ENCODE results near the gene SLC2A3. TPM values are rescaled to one million over a fixed set of nuclear protein-coding genes. Genes with fewer than 3 reads are reported as not detected.

SLC2A3 gene
- total and polyA plus RNA-seq, 2 of the 13 experiments (the other 11 are each of a cell fraction or from before 2014, with no cell fraction given) = 39.3 to 580 TPM

- TF ChIP-seq ZC3H13 (CRISPR knock-in tag; IDR thresholded peaks at IDR 0.05) = no peak
- no peak for TF ChIP-seq REPIN1 (CRISPR knock-in tag; IDR thresholded peaks at IDR 0.05; ENCODE audit: borderline replicate concordance, low read depth)
- TF ChIP-seq SSRP1 (CRISPR knock-in tag; IDR thresholded peaks at IDR 0.05) = no peak
- no peak for TF ChIP-seq ZNF367 (CRISPR knock-in tag; IDR thresholded peaks at IDR 0.05; ENCODE audit: borderline replicate concordance)
- no peak for TF ChIP-seq ZMYM2 (CRISPR knock-in tag; IDR thresholded peaks at IDR 0.05)
- no peak for TF ChIP-seq SRSF1 (optimal IDR thresholded peaks at IDR 0.05; ENCODE audit: low read depth, low read length)
- TF ChIP-seq DMTF1 (CRISPR knock-in tag; IDR thresholded peaks at IDR 0.05) = no peak
- no peak for TF ChIP-seq ZNF879 (CRISPR knock-in tag; IDR thresholded peaks at IDR 0.05)
- no peak for TF ChIP-seq SNAPC5 (CRISPR knock-in tag; IDR thresholded peaks at IDR 0.05; ENCODE audit: borderline replicate concordance)
- TF ChIP-seq ZNF331 (CRISPR knock-in tag; IDR thresholded peaks at IDR 0.05) = no peak
- TF ChIP-seq SALL1 (CRISPR knock-in tag; IDR thresholded peaks at IDR 0.05) = no peak
- no peak for TF ChIP-seq DPF2 (CRISPR knock-in tag; IDR thresholded peaks at IDR 0.05; ENCODE audit: borderline replicate concordance, low read depth)
- TF ChIP-seq ZNF280B (CRISPR knock-in tag; IDR thresholded peaks at IDR 0.05; ENCODE audit: borderline replicate concordance) = no peak
- TF ChIP-seq ZBTB49 (CRISPR knock-in tag; IDR thresholded peaks at IDR 0.05; ENCODE audit: borderline replicate concordance) = no peak
- no peak for TF ChIP-seq IRF2 (CRISPR knock-in tag; IDR thresholded peaks at IDR 0.05)
- no peak for TF ChIP-seq ZBTB34 (CRISPR knock-in tag; IDR thresholded peaks at IDR 0.05)
- no peak for TF ChIP-seq TERF1 (CRISPR knock-in tag; IDR thresholded peaks at IDR 0.05)
- no peak for TF ChIP-seq SCMH1 (CRISPR knock-in tag; IDR thresholded peaks at IDR 0.05; ENCODE audit: borderline replicate concordance)
- no peak for TF ChIP-seq MIER3 (CRISPR knock-in tag; IDR thresholded peaks at IDR 0.05; ENCODE audit: borderline replicate concordance)
- TF ChIP-seq RARA (CRISPR knock-in tag; IDR thresholded peaks at IDR 0.05) = no peak
Measured at GRCh38 chr12:7935590-7936581, at the start of gene SLC2A3 (continued).
